Testis (tissue), 3 donors: ENCODE measurements around the gene CFB. TPM values are rescaled to one million over a fixed set of nuclear protein-coding genes. Genes with fewer than 3 reads are reported as not detected.

Experiments
- DNase-seq: peaks from one replicate; pipeline ENCODE4 v3.0.0-alpha.2; 2019
- H3K27ac ChIP-seq, 2 donors: fragments of 200-600 bp; sonication (generic); one replicate each; pipeline ENCODE4 v1.5.1; 2019
- H3K27me3 ChIP-seq: fragments of 200-600 bp; sonication (generic); one replicate; pipeline ENCODE4 v1.5.1; 2019
- H3K36me3 ChIP-seq: fragments of 200-600 bp; sonication (generic); one replicate; pipeline ENCODE4 v1.5.1; 2017; ENCODE audit warnings: low read depth; ENCODE audit errors: missing control alignments
- H3K4me1 ChIP-seq: fragments of 200-600 bp; sonication (generic); one replicate; pipeline ENCODE4 v1.5.1; 2019
- H3K4me3 ChIP-seq, 2 donors: fragments of 200-600 bp; sonication (generic); one replicate each; pipeline ENCODE4 v1.5.1; 2017 to 2019
- H3K9me3 ChIP-seq: fragments of 200-600 bp; sonication (generic); one replicate; pipeline ENCODE4 v1.5.1; 2017
- POLR2A ChIP-seq: fragments of 450-650 bp; IDR thresholded peaks from one replicate; pipeline ENCODE4 v1.6.1; 2017; ENCODE audit warnings: antibody characterized with exemption, mild to moderate bottlenecking, moderate library complexity
- WGBS, 2 donors: methylation state at CpG; one replicate each; pipeline ENCODE4 v1.1.5; 2018; 5-methylcytosine and 5-hydroxymethylcytosine counted together
- intact Hi-C: fragments of 100-400 bp; cut with DNase I; formaldehyde crosslinking; loops from one replicate; pipeline ENCODE4 v1.15.1; 2023; ENCODE audit warnings: low total_unique reads
- polyA plus RNA-seq: library from polyadenylated mRNA; stranded (reverse); fragments of 350-450 nt; fragmentation: Illumina TruSeq; extraction: RNeasy Lipid Tissue Mini Kit (QIAGEN cat#74804); gene quantifications from one replicate; pipeline ENCODE4 v1.2.3, GENCODE V29; 2014; ENCODE audit warnings: low read depth, low replicate concordance; ENCODE audit not compliant: insufficient read depth
- total RNA-seq, 2 donors: library from RNA; depleted of rRNA; stranded (reverse); fragments of >200 nt; gene quantifications; one replicate each; pipeline ENCODE4 v1.2.3, GENCODE V29; 2016
- TF ChIP-seq, protein P1 (sequence below), 3 experiments: fragments of 450-650 bp in 2 of 3; fragments of 200-600 bp in 1 of 3; sonication (generic) in 1 of 3; IDR thresholded peaks; one replicate each; pipeline ENCODE4 v1.5.1; 2016 to 2019; ENCODE audit warnings: antibody characterized with exemption in 3 of 3, mild to moderate bottlenecking in 2 of 3, moderate library complexity in 1 of 3

CFB gene
- total and polyA plus RNA-seq, 3 donors from 2014 or later = 4.8 to 38.6 (median 5.8) TPM

DNA sequence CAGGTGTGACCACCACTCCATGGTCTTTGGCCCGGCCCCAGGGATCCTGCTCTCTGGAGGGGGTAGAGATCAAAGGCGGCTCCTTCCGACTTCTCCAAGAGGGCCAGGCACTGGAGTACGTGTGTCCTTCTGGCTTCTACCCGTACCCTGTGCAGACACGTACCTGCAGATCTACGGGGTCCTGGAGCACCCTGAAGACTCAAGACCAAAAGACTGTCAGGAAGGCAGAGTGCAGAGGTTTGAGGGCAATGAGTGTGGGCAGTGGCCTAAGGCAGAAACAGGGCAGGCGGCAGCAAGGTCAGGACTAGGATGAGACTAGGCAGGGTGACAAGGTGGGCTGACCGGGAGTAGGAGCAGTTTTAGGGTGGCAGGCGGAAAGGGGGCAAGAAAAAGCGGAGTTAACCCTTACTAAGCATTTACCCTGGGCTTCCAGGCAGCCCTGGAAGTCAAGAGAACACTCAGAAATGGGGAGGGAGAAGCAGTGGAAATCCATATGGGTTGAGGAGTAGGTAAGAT, 533 bp downstream of the CFB start:
- Histone ChIP-seq H3K4me1 (peaks cover 10% of the 10 kb centered on the region), H3K4me3 (no peak overlapping the region), H3K27ac (peak overlapping the region; percentile 3 to 69), H3K36me3 (no peaks in the 10 kb centered on the region), H3K9me3 (no peaks in the 10 kb centered on the region), H3K27me3 (no peaks in the 10 kb centered on the region)
- TF ChIP-seq POLR2A = no peak
- TF ChIP-seq, protein P1, sequence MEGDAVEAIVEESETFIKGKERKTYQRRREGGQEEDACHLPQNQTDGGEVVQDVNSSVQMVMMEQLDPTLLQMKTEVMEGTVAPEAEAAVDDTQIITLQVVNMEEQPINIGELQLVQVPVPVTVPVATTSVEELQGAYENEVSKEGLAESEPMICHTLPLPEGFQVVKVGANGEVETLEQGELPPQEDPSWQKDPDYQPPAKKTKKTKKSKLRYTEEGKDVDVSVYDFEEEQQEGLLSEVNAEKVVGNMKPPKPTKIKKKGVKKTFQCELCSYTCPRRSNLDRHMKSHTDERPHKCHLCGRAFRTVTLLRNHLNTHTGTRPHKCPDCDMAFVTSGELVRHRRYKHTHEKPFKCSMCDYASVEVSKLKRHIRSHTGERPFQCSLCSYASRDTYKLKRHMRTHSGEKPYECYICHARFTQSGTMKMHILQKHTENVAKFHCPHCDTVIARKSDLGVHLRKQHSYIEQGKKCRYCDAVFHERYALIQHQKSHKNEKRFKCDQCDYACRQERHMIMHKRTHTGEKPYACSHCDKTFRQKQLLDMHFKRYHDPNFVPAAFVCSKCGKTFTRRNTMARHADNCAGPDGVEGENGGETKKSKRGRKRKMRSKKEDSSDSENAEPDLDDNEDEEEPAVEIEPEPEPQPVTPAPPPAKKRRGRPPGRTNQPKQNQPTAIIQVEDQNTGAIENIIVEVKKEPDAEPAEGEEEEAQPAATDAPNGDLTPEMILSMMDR (IDR thresholded peaks at IDR 0.05) = no peak
- 89% methylated on average over 11 of the region's 11 CpGs for WGBS, 2 donors
- intact Hi-C loops = no loop called here
- DNase-seq = no peak

DNA sequence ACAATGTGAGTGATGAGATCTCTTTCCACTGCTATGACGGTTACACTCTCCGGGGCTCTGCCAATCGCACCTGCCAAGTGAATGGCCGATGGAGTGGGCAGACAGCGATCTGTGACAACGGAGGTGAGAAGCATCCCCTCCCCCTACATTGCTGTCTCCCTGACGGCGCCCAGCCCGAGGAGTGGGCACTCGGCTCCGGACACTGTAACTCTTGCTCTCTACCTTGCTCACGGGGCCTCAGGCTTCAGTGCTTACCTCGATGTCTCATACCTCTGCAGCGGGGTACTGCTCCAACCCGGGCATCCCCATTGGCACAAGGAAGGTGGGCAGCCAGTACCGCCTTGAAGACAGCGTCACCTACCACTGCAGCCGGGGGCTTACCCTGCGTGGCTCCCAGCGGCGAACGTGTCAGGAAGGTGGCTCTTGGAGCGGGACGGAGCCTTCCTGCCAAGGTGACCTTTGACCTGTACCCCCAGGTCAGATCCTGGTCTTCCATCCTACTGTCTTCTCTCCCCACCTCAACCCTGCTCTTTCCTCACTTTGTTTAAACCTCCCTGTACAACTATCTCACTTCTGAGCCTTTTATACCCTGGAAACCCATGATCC, 1.3 kb downstream of the CFB start:
- H3K36me3 ChIP-seq = no peaks in the 10 kb centered on the region
- no peak for DNase-seq
- H3K9me3 ChIP-seq = no peaks in the 10 kb centered on the region
- intact Hi-C loops = no loop called here
- no peaks in the 10 kb centered on the region for H3K27me3 ChIP-seq
- TF ChIP-seq POLR2A = no peak
- TF ChIP-seq, protein P1 (IDR thresholded peaks at IDR 0.05) = no peak
- 82 to 90% methylated on average over 23 to 24 of the region's 24 CpGs for WGBS, 2 donors
- H3K4me3 ChIP-seq = no peak overlapping the region
- no peak overlapping the region for H3K27ac ChIP-seq
- H3K4me1 ChIP-seq = peaks cover 10% of the 10 kb centered on the region

DNA sequence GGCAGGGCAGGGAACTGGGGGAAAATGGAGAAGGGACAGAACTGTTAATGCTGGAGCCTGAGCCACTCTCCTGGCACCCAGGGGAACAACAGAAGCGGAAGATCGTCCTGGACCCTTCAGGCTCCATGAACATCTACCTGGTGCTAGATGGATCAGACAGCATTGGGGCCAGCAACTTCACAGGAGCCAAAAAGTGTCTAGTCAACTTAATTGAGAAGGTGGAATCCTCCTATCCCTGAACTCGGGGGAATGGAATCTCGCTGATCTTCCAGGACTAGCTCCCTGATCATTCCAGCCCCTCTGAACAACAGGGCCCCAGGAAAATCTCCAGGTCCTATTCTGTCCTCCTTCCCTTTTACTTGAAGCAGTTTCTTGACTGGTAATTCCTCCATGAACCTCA, 2.0 kb downstream of the CFB start:
- H3K27me3 ChIP-seq = no peaks in the 10 kb centered on the region
- H3K36me3 ChIP-seq = no peaks in the 10 kb centered on the region
- intact Hi-C loops = no loop called here
- 81 to 89% methylated on average over 4 of the region's 4 CpGs for WGBS, 2 donors
- H3K4me1 ChIP-seq = peaks cover 10% of the 10 kb centered on the region
- no peaks in the 10 kb centered on the region for H3K9me3 ChIP-seq
- H3K27ac ChIP-seq = no peak overlapping the region
- no peak for TF ChIP-seq POLR2A
- TF ChIP-seq, protein P1 (IDR thresholded peaks at IDR 0.05) = no peak
- no peak for DNase-seq
- H3K4me3 ChIP-seq = no peak overlapping the region

DNA sequence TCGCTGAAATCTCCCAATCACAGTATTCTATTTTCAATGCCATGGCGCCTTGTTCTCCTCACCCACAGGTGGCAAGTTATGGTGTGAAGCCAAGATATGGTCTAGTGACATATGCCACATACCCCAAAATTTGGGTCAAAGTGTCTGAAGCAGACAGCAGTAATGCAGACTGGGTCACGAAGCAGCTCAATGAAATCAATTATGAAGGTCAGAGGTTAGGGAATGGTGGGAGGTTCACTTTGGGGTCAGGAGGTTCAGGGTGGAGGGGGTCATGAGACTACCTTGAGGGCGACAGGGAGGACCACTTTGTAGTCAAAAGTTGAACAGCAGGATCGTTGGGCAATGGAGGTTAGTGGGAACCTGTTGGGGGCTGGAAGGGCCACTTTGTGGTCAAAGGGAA, 2.4 kb downstream of the CFB start:
- DNase-seq = no peak
- Histone ChIP-seq H3K4me3 (no peak overlapping the region), H3K9me3 (no peaks in the 10 kb centered on the region), H3K27ac (no peak overlapping the region), H3K36me3 (no peaks in the 10 kb centered on the region), H3K4me1 (peaks cover 10% of the 10 kb centered on the region), H3K27me3 (no peaks in the 10 kb centered on the region)
- intact Hi-C loops = no loop called here
- TF ChIP-seq POLR2A = no peak
- TF ChIP-seq, protein P1 (IDR thresholded peaks at IDR 0.05) = no peak
- WGBS, 2 donors = 76 to 77% methylated on average over 5 of the region's 5 CpGs
